ENCODE measurements around the gene PRR33.

PRR33 gene

GRCh38 chr11:1861435-1862411 lies 30.0 kb downstream of the PRR33 start:
- no peak for DNase-seq

- no peak for DNase-seq
Measured at GRCh38 chr11:1860108-1860507, 31.6 kb downstream of the PRR33 start.

- DNase-seq: no peak
Measured at GRCh38 chr11:1859004-1859403, 32.7 kb downstream of the PRR33 start.

GRCh38 chr11:1858576-1858975 lies 33.1 kb downstream of the PRR33 start:
- no peak for DNase-seq

- no peak for DNase-seq
Measured at GRCh38 chr11:1858154-1858553, 33.5 kb downstream of the PRR33 start.

- no peak for DNase-seq
Measured at GRCh38 chr11:1857064-1857463, 34.6 kb downstream of the PRR33 start.

GRCh38 chr11:1856306-1857005 lies 35.2 kb downstream of the PRR33 start:
- no peak for DNase-seq

GRCh38 chr11:1855886-1856265 lies 35.8 kb downstream of the PRR33 start:
- no peak for DNase-seq

GRCh38 chr11:1854949-1855885 lies 36.5 kb downstream of the PRR33 start:
- DNase-seq: no peak

GRCh38 chr11:1854132-1854948 lies 37.4 kb downstream of the PRR33 start:
- no peak for DNase-seq

- no peak for DNase-seq
Measured at GRCh38 chr11:1853376-1854131, 38.1 kb downstream of the PRR33 start.

- DNase-seq: no peak
Measured at GRCh38 chr11:1852877-1853276, 38.8 kb downstream of the PRR33 start, which contains the start of gene LSP1. TSS of gene LSP1 (plus strand) at chr11:1853084. CDS start at chr11:1853145, 61 bp downstream.

- no peak for DNase-seq
Measured at GRCh38 chr11:1852271-1852876, 39.3 kb downstream of the PRR33 start.

GRCh38 chr11:1851468-1852180 lies 40.1 kb downstream of the PRR33 start:
- no peak for DNase-seq

GRCh38 chr11:1848640-1849430 lies 42.9 kb downstream of the PRR33 start:
- no peak for DNase-seq

GRCh38 chr11:1847926-1848639 lies 43.6 kb downstream of the PRR33 start:
- DNase-seq: no peak

- DNase-seq: no peak
Measured at GRCh38 chr11:1847006-1847735, 44.5 kb downstream of the PRR33 start.

GRCh38 chr11:1846453-1846932 lies 45.2 kb downstream of the PRR33 start:
- no peak for DNase-seq

All from NCI-H187 treated with DMSO at 0.1 percent for 48 hours (cell line).